ENCODE measurements around the gene TMC1.

- TF ChIP-seq CTCF (IDR thresholded peaks at IDR 0.05; ENCODE audit: low read depth, low read length, poor library complexity, severe bottlenecking) (no peak), EZH2phosphoT487 (IDR thresholded peaks at IDR 0.05; ENCODE audit: borderline replicate concordance, low read length) (no peak)
Observed at GRCh38 chr9:72615931-72616330, 94.5 kb downstream of the TMC1 start.
